ENCODE results near the gene WDR75. TPM values are rescaled to one million over a fixed set of nuclear protein-coding genes. Genes with fewer than 3 reads are reported as not detected.

Gene WDR75
- total and polyA plus RNA-seq, 2 donors = 40.7 to 41.6 TPM

Other genes with a start within 250 kb of the WDR75 start
- 75.3 TPM for gene SLC40A1, start 139.3 kb downstream of the WDR75 start, total RNA-seq
- gene SLC40A1, start 139.3 kb downstream of the WDR75 start, polyA plus RNA-seq = 53.1 TPM
- 47.0 TPM for gene ASNSD1, start 220.0 kb downstream of the WDR75 start, total RNA-seq
- 44.0 TPM for gene ASNSD1, start 220.0 kb downstream of the WDR75 start, polyA plus RNA-seq
- gene ANKAR, start 233.2 kb downstream of the WDR75 start, total RNA-seq = 10.0 TPM
- 4.0 TPM for gene ANKAR, start 233.2 kb downstream of the WDR75 start, polyA plus RNA-seq